SK-N-SH treated with all-trans-retinoic acid at 6 μM for 48 hours (cell line): ENCODE data around the gene OR5B12.

Experiments used
- ATAC-seq: fragments of 200-7000 bp; cut with Tn5 transposase; 3 replicates; pipeline ENCODE4 v1.9.1; 2020; ENCODE audit warnings: mild to moderate bottlenecking, moderate library complexity
- BACH2 ChIP-seq: fragments of 250-450 bp; sonication (Bioruptor Pico); IDR thresholded peaks from 2 replicates; pipeline ENCODE4 v1.9.0; 2021; ENCODE audit warnings: mild to moderate bottlenecking, borderline replicate concordance
- ESRRG ChIP-seq: fragments of 250-450 bp; sonication (Bioruptor Pico); IDR thresholded peaks from 2 replicates; pipeline ENCODE4 v1.6.1; 2021; ENCODE audit warnings: mild to moderate bottlenecking
- GLIS3 ChIP-seq: fragments of 250-450 bp; sonication (Bioruptor Pico); IDR thresholded peaks from 2 replicates; pipeline ENCODE4 v1.5.0; 2020; ENCODE audit warnings: mild to moderate bottlenecking, moderate library complexity
- ISL1 ChIP-seq: fragments of 250-450 bp; sonication (Bioruptor Pico); IDR thresholded peaks from 2 replicates; pipeline ENCODE4 v2.1.2; 2022; ENCODE audit warnings: mild to moderate bottlenecking, moderate library complexity
- OSR1 ChIP-seq: fragments of 250-450 bp; sonication (Bioruptor Pico); IDR thresholded peaks from 2 replicates; pipeline ENCODE4 v1.8.0; 2022; ENCODE audit warnings: moderate library complexity, mild to moderate bottlenecking, inconsistent platforms
- PPARA ChIP-seq: fragments of 250-450 bp; sonication (Bioruptor Pico); IDR thresholded peaks from 2 replicates; pipeline ENCODE4 v1.5.0; 2020; ENCODE audit warnings: mild to moderate bottlenecking, borderline replicate concordance
- RARB ChIP-seq: fragments of 250-450 bp; sonication (Bioruptor Pico); IDR thresholded peaks from 2 replicates; pipeline ENCODE4 v1.8.0; 2021; ENCODE audit warnings: mild to moderate bottlenecking, moderate library complexity
- SNAI2 ChIP-seq: fragments of 250-450 bp; sonication (Bioruptor Pico); IDR thresholded peaks from 2 replicates; pipeline ENCODE4 v1.5.0; 2020; ENCODE audit warnings: mild to moderate bottlenecking, moderate library complexity
- TCF4 ChIP-seq: fragments of 250-450 bp; sonication (Bioruptor Pico); IDR thresholded peaks from 2 replicates; pipeline ENCODE4 v1.8.0; 2021; ENCODE audit warnings: mild to moderate bottlenecking, moderate library complexity, borderline replicate concordance
- TOX ChIP-seq: fragments of 250-450 bp; sonication (Bioruptor Pico); IDR thresholded peaks from 2 replicates; pipeline ENCODE4 v1.8.0; 2021; ENCODE audit warnings: mild to moderate bottlenecking, moderate library complexity, borderline replicate concordance
- ZC3H10 ChIP-seq: fragments of 250-450 bp; sonication (Bioruptor Pico); IDR thresholded peaks from 2 replicates; pipeline ENCODE4 v1.5.1; 2021; ENCODE audit warnings: mild to moderate bottlenecking, moderate library complexity
- ZFP3 ChIP-seq: fragments of 250-450 bp; sonication (Bioruptor Pico); IDR thresholded peaks from 2 replicates; pipeline ENCODE4 v1.5.0; 2020; ENCODE audit warnings: mild to moderate bottlenecking, moderate library complexity
- ZFP30 ChIP-seq: fragments of 450-650 bp; formaldehyde crosslinking; IDR thresholded peaks from 2 replicates; pipeline ENCODE4 v1.5.0; 2022; ENCODE audit warnings: mild to moderate bottlenecking, moderate library complexity
- ZNF565 ChIP-seq: fragments of 450-650 bp; formaldehyde crosslinking; conservative IDR thresholded peaks from 2 replicates; pipeline ENCODE4 v1.5.0; 2020; ENCODE audit warnings: low read depth, mild to moderate bottlenecking, moderate library complexity
- ZNF70 ChIP-seq: fragments of 450-650 bp; formaldehyde crosslinking; IDR thresholded peaks from 2 replicates; pipeline ENCODE4 v1.5.0; 2020; ENCODE audit warnings: mild to moderate bottlenecking, moderate library complexity
- ZNF8 ChIP-seq: fragments of 450-650 bp; formaldehyde crosslinking; IDR thresholded peaks from 2 replicates; pipeline ENCODE4 v1.5.0; 2020; ENCODE audit warnings: mild to moderate bottlenecking, moderate library complexity
- TF ChIP-seq, protein P1 (sequence below): fragments of 250-450 bp; sonication (Bioruptor Pico); IDR thresholded peaks from 2 replicates; pipeline ENCODE4 v1.8.0; 2020; ENCODE audit warnings: mild to moderate bottlenecking, moderate library complexity, borderline replicate concordance
- TF ChIP-seq, protein P2 (sequence below): fragments of 250-450 bp; sonication (Bioruptor Pico); IDR thresholded peaks from 2 replicates; pipeline ENCODE4 v1.8.0; 2021; ENCODE audit warnings: low read depth, mild to moderate bottlenecking, moderate library complexity, borderline replicate concordance
- TF ChIP-seq, protein P3 (sequence below): fragments of 250-450 bp; sonication (Bioruptor Pico); IDR thresholded peaks from 2 replicates; pipeline ENCODE4 v1.5.1; 2020; ENCODE audit warnings: low read depth, mild to moderate bottlenecking, moderate library complexity
- TF ChIP-seq, protein P4 (sequence below): fragments of 250-450 bp; sonication (Bioruptor Pico); IDR thresholded peaks from 2 replicates; pipeline ENCODE4 v1.5.0; 2020; ENCODE audit warnings: mild to moderate bottlenecking, moderate library complexity
- TF ChIP-seq, protein P5 (sequence below): fragments of 250-450 bp; sonication (Bioruptor Pico); IDR thresholded peaks from 2 replicates; pipeline ENCODE4 v1.5.1; 2021; ENCODE audit warnings: mild to moderate bottlenecking, moderate library complexity

Gene OR5B12

DNA sequence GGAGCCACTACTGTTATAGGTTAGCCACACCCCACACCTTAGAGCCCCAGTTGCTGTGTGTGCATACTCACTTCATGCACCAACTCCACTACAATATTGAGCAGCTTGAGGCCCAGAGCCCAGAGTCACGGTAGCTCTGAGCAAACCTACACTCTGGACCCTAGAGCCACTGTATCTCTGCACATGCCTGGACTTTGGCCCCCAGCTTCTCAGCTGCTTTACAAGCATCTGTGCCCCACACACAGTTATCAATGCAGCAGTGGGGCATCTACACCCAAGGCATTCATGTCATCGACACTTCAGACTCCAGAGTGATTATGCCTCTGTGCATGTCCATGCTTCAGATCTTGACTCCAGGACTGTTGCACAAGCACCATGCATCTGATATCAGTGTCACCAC lies 2.3 kb upstream of the OR5B12 start:
- TF ChIP-seq TOX (no peak), ZC3H10 (no peak), ZFP30 (CRISPR knock-in tag) (no peak), ZFP3 (CRISPR knock-in tag) (no peak), GLIS3 (CRISPR knock-in tag) (no peak), SNAI2 (CRISPR knock-in tag) (no peak), OSR1 (CRISPR knock-in tag) (no peak), ESRRG (CRISPR knock-in tag) (no peak), BACH2 (CRISPR knock-in tag) (no peak), TCF4 (CRISPR knock-in tag) (no peak), ZNF565 (no peak), ISL1 (CRISPR knock-in tag) (no peak), PPARA (CRISPR knock-in tag) (no peak)
- TF ChIP-seq, protein P1, sequence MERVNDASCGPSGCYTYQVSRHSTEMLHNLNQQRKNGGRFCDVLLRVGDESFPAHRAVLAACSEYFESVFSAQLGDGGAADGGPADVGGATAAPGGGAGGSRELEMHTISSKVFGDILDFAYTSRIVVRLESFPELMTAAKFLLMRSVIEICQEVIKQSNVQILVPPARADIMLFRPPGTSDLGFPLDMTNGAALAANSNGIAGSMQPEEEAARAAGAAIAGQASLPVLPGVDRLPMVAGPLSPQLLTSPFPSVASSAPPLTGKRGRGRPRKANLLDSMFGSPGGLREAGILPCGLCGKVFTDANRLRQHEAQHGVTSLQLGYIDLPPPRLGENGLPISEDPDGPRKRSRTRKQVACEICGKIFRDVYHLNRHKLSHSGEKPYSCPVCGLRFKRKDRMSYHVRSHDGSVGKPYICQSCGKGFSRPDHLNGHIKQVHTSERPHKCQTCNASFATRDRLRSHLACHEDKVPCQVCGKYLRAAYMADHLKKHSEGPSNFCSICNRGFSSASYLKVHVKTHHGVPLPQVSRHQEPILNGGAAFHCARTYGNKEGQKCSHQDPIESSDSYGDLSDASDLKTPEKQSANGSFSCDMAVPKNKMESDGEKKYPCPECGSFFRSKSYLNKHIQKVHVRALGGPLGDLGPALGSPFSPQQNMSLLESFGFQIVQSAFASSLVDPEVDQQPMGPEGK (CRISPR knock-in tag), result no peak
- TF ChIP-seq, protein P2, sequence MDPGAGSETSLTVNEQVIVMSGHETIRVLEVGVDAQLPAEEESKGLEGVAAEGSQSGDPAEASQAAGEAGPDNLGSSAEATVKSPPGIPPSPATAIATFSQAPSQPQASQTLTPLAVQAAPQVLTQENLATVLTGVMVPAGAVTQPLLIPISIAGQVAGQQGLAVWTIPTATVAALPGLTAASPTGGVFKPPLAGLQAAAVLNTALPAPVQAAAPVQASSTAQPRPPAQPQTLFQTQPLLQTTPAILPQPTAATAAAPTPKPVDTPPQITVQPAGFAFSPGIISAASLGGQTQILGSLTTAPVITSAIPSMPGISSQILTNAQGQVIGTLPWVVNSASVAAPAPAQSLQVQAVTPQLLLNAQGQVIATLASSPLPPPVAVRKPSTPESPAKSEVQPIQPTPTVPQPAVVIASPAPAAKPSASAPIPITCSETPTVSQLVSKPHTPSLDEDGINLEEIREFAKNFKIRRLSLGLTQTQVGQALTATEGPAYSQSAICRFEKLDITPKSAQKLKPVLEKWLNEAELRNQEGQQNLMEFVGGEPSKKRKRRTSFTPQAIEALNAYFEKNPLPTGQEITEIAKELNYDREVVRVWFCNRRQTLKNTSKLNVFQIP (CRISPR knock-in tag), result no peak
- no peak for ATAC-seq

DNA sequence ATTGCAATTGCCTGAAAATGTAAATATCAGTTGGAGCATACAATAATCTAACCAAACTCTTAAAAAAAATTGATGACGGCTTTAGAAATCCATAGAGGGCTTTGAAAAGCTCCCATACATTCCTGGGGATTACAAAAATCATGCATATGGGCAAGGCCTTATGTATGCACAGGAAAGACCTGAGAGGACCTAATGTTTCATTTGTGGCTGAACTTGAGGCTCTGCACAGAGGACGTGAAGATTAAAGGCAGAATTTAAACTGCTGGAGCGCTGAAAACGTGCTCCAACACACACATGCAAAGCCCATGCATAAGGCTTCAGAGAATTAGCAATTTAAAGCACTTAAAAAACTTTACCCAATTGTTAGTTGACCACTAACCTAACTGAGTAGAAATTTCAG lies 3.5 kb downstream of the OR5B12 start:
- TF ChIP-seq PPARA (CRISPR knock-in tag), result no peak
- TF ChIP-seq, protein P3, sequence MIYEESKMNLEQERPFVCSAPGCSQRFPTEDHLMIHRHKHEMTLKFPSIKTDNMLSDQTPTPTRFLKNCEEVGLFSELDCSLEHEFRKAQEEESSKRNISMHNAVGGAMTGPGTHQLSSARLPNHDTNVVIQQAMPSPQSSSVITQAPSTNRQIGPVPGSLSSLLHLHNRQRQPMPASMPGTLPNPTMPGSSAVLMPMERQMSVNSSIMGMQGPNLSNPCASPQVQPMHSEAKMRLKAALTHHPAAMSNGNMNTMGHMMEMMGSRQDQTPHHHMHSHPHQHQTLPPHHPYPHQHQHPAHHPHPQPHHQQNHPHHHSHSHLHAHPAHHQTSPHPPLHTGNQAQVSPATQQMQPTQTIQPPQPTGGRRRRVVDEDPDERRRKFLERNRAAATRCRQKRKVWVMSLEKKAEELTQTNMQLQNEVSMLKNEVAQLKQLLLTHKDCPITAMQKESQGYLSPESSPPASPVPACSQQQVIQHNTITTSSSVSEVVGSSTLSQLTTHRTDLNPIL (CRISPR knock-in tag), result no peak
- no peak for TF ChIP-seq RARB
- TF ChIP-seq ZNF565, result no peak
- no peak for TF ChIP-seq BACH2 (CRISPR knock-in tag)
- no peak for TF ChIP-seq ISL1 (CRISPR knock-in tag)
- no peak for TF ChIP-seq TCF4 (CRISPR knock-in tag)
- TF ChIP-seq, protein P1 (CRISPR knock-in tag), result no peak
- no peak for TF ChIP-seq OSR1 (CRISPR knock-in tag)
- no peak for TF ChIP-seq ZFP3 (CRISPR knock-in tag)
- TF ChIP-seq, protein P4, sequence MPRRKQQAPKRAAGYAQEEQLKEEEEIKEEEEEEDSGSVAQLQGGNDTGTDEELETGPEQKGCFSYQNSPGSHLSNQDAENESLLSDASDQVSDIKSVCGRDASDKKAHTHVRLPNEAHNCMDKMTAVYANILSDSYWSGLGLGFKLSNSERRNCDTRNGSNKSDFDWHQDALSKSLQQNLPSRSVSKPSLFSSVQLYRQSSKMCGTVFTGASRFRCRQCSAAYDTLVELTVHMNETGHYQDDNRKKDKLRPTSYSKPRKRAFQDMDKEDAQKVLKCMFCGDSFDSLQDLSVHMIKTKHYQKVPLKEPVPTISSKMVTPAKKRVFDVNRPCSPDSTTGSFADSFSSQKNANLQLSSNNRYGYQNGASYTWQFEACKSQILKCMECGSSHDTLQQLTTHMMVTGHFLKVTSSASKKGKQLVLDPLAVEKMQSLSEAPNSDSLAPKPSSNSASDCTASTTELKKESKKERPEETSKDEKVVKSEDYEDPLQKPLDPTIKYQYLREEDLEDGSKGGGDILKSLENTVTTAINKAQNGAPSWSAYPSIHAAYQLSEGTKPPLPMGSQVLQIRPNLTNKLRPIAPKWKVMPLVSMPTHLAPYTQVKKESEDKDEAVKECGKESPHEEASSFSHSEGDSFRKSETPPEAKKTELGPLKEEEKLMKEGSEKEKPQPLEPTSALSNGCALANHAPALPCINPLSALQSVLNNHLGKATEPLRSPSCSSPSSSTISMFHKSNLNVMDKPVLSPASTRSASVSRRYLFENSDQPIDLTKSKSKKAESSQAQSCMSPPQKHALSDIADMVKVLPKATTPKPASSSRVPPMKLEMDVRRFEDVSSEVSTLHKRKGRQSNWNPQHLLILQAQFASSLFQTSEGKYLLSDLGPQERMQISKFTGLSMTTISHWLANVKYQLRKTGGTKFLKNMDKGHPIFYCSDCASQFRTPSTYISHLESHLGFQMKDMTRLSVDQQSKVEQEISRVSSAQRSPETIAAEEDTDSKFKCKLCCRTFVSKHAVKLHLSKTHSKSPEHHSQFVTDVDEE (CRISPR knock-in tag), result no peak
- TF ChIP-seq SNAI2 (CRISPR knock-in tag), result no peak
- no peak for ATAC-seq

DNA sequence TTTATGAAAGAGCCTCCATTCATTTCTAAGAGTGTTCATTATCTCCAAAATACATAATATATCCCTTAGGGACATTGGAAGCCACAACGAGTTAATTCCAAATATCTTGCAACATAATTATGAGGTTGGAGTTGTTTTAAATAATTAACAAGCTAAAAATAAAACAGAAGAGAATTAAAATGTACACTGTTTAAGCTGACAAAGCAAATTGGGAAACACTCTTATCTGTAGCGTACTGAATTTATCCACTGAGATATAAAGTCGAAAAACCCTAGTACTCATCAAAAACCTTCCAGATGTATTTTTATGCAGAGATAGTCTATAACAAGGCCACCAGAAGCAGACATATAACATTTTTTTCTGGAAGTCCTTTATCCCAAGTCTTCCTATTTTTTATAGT lies 7.8 kb downstream of the OR5B12 start:
- TF ChIP-seq RARB, result no peak
- ATAC-seq, result no peak

DNA sequence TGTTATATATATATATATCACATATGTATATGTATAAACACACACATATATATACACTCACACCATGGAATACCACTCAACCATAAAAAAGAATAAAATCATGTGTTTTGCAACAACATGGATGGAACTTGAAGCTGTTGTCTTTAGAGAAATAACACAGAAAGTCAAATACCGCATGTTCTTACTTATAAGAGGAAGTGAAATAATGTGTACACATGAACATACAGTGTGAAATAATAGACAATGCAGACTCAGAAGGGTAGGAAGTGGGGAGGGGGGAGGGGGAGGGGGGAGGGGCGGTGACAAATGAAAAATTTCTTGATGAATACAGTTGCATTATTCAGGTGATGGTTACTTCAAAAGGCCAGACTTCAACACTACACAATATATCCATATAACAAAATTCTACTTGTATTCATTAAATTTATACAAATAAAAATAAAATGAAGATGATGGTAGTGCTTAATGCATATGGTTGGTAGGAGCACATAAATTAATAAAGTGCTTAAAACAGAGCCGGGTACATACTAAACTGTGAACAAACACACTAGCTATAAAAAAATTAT lies 8.3 kb downstream of the OR5B12 start:
- no peak for ATAC-seq
- TF ChIP-seq, protein P3 (CRISPR knock-in tag), result no peak
- TF ChIP-seq ZFP30 (CRISPR knock-in tag) (no peak), GLIS3 (CRISPR knock-in tag) (no peak), ZNF70 (CRISPR knock-in tag) (no peak), ZNF8 (CRISPR knock-in tag) (no peak), TCF4 (CRISPR knock-in tag) (no peak), ZNF565 (no peak), ZFP3 (CRISPR knock-in tag) (no peak)
- TF ChIP-seq, protein P2 (CRISPR knock-in tag), result no peak
- TF ChIP-seq, protein P5, sequence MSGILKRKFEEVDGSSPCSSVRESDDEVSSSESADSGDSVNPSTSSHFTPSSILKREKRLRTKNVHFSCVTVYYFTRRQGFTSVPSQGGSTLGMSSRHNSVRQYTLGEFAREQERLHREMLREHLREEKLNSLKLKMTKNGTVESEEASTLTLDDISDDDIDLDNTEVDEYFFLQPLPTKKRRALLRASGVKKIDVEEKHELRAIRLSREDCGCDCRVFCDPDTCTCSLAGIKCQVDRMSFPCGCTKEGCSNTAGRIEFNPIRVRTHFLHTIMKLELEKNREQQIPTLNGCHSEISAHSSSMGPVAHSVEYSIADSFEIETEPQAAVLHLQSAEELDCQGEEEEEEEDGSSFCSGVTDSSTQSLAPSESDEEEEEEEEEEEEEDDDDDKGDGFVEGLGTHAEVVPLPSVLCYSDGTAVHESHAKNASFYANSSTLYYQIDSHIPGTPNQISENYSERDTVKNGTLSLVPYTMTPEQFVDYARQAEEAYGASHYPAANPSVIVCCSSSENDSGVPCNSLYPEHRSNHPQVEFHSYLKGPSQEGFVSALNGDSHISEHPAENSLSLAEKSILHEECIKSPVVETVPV (CRISPR knock-in tag), result no peak
